DOHH2 (cell line): ENCODE measurements around the gene SNX1.
"Not testable (repeated sequence)": the region's sequence is repeated elsewhere in the genome, so short reads cannot be mapped to it uniquely, and the experiment has no call there.

ENCODE experiments used
- H3F3A ChIP-seq: fragments of 200-600 bp; sonication (generic), shearing (Covaris generic); 2 replicates; pipeline ENCODE4 v1.6.0; 2016; ENCODE audit warnings: antibody characterized with exemption, mild to moderate bottlenecking; ENCODE audit not compliant: control insufficient read depth, insufficient read depth
- H3K27ac ChIP-seq: fragments of 200-600 bp; sonication (generic); 2 replicates; pipeline ENCODE4 v1.5.1; 2014; ENCODE audit warnings: low read depth, mild to moderate bottlenecking, low read length, moderate library complexity
- H3K27me3 ChIP-seq: fragments of 200-600 bp; sonication (generic); 2 replicates; pipeline ENCODE4 v1.6.1; 2014; ENCODE audit warnings: mild to moderate bottlenecking, low read length, mixed read lengths; ENCODE audit not compliant: control insufficient read depth
- H3K36me3 ChIP-seq: fragments of 200-600 bp; sonication (generic); 2 replicates; pipeline ENCODE4 v1.6.1; 2014; ENCODE audit warnings: mild to moderate bottlenecking, low read length, moderate library complexity, mixed read lengths; ENCODE audit not compliant: control insufficient read depth
- H3K4me1 ChIP-seq: fragments of 200-600 bp; sonication (generic); 2 replicates; pipeline ENCODE4 v1.6.1; 2014; ENCODE audit warnings: mild to moderate bottlenecking, low read length, mixed read lengths; ENCODE audit not compliant: control insufficient read depth
- H3K4me2 ChIP-seq: fragments of 200-600 bp; sonication (generic); 2 replicates; pipeline ENCODE4 v1.6.0; 2014; ENCODE audit warnings: mild to moderate bottlenecking, low read length, moderate library complexity
- H3K4me3 ChIP-seq: fragments of 200-600 bp; sonication (generic); 2 replicates; pipeline ENCODE4 v1.5.1; 2014; ENCODE audit warnings: mild to moderate bottlenecking, low read length, mixed read lengths
- H3K79me2 ChIP-seq: fragments of 200-600 bp; sonication (generic); 2 replicates; pipeline ENCODE4 v1.6.1; 2014; ENCODE audit warnings: mild to moderate bottlenecking, low read length, mixed read lengths; ENCODE audit not compliant: control insufficient read depth
- H3K9me2 ChIP-seq: fragments of 200-600 bp; sonication (generic); replicated peaks from 2 replicates; pipeline ENCODE4 v1.6.1; 2014; ENCODE audit warnings: mild to moderate bottlenecking, low read length, mixed read lengths; ENCODE audit not compliant: control insufficient read depth
- H3K9me3 ChIP-seq: fragments of 200-600 bp; sonication (generic); 2 replicates; pipeline ENCODE4 v1.6.1; 2014; ENCODE audit warnings: antibody characterized with exemption, low read length, mixed read lengths; ENCODE audit not compliant: control insufficient read depth, insufficient read depth
- H4K20me1 ChIP-seq: fragments of 200-600 bp; sonication (generic); 2 replicates; pipeline ENCODE4 v1.6.0; 2014; ENCODE audit warnings: low read depth, mild to moderate bottlenecking, antibody characterized with exemption, low read length, moderate library complexity; ENCODE audit not compliant: control insufficient read depth, insufficient read depth
- CTCF ChIP-seq: fragments of 200-600 bp; sonication (generic); IDR thresholded peaks from one replicate; pipeline ENCODE4 v1.5.1; 2014; ENCODE audit warnings: antibody characterized with exemption, mild to moderate bottlenecking, low read depth, low read length; ENCODE audit not compliant: poor library complexity, severe bottlenecking
- EZH2phosphoT487 ChIP-seq: fragments of 200-600 bp; sonication (generic); IDR thresholded peaks from 2 replicates; pipeline ENCODE4 v1.6.1; 2017; ENCODE audit warnings: borderline replicate concordance, mild to moderate bottlenecking, antibody characterized with exemption, low read length, moderate library complexity, mixed read lengths

Gene SNX1

GRCh38 chr15:64071931-64072765 lies 23.6 kb upstream of the SNX1 start:
- peaks cover 40% of the 10 kb centered on the region for H3K36me3 ChIP-seq
- peaks cover 4% of the 10 kb centered on the region; the same call in 1 of the 2 replicates for H3K79me2 ChIP-seq
- no peak overlapping the region for H3K4me3 ChIP-seq
- H3K27me3 ChIP-seq, result no peaks in the 10 kb centered on the region
- no peaks in the 10 kb centered on the region for H3K9me3 ChIP-seq
- no peak overlapping the region for H3K4me2 ChIP-seq
- H3K4me1 ChIP-seq, result peaks cover 21% of the 10 kb centered on the region
- no peak overlapping the region for H3K27ac ChIP-seq
- no peaks in the 10 kb centered on the region for H4K20me1 ChIP-seq
- no peaks in the 10 kb centered on the region for H3K9me2 ChIP-seq
- H3F3A ChIP-seq, result peaks cover 16% of the 10 kb centered on the region
- no peak for TF ChIP-seq CTCF
- TF ChIP-seq EZH2phosphoT487, result no peak

- Histone ChIP-seq H3F3A (peaks cover 16% of the 10 kb centered on the region), H3K9me3 (no peaks in the 10 kb centered on the region), H3K36me3 (peaks cover 45% of the 10 kb centered on the region), H4K20me1 (no peaks in the 10 kb centered on the region), H3K27ac (no peak overlapping the region), H3K4me2 (no peak overlapping the region), H3K79me2 (peaks cover 10% of the 10 kb centered on the region), H3K4me1 (peaks cover 16% of the 10 kb centered on the region), H3K27me3 (no peaks in the 10 kb centered on the region), H3K9me2 (no peaks in the 10 kb centered on the region), H3K4me3 (no peak overlapping the region)
- no peak for TF ChIP-seq EZH2phosphoT487
- TF ChIP-seq CTCF, result no peak
These were observed 23.0 kb upstream of the SNX1 start for GRCh38 chr15:64072812-64073211.

GRCh38 chr15:64073496-64073895 lies 22.3 kb upstream of the SNX1 start:
- H3K9me3 ChIP-seq, H3K4me2 ChIP-seq, H3K4me3 ChIP-seq, H4K20me1 ChIP-seq, H3K27ac ChIP-seq, H3K27me3 ChIP-seq, H3K9me2 ChIP-seq: not testable (repeated sequence)
- H3F3A ChIP-seq, result peaks cover 16% of the 10 kb centered on the region
- H3K36me3 ChIP-seq, result peaks cover 46% of the 10 kb centered on the region
- H3K4me1 ChIP-seq, result peaks cover 11% of the 10 kb centered on the region
- H3K79me2 ChIP-seq, result peaks cover 12% of the 10 kb centered on the region

- Histone ChIP-seq H3K9me3 (no peaks in the 10 kb centered on the region), H3K4me1 (no peaks in the 10 kb centered on the region), H3K4me2 (no peak overlapping the region), H3F3A (no peaks in the 10 kb centered on the region), H3K27ac (no peak overlapping the region), H3K79me2 (peaks cover 43% of the 10 kb centered on the region), H4K20me1 (no peaks in the 10 kb centered on the region), H3K36me3 (peaks cover 46% of the 10 kb centered on the region), H3K4me3 (no peak overlapping the region), H3K27me3 (no peaks in the 10 kb centered on the region), H3K9me2 (no peaks in the 10 kb centered on the region)
- TF ChIP-seq EZH2phosphoT487 (no peak), CTCF (no peak)
These were observed 13.0 kb upstream of the SNX1 start for GRCh38 chr15:64082757-64083156.
